Progenitor cell of endocrine pancreas (in vitro differentiated cells): Measurements from ENCODE around the gene IQGAP3. TPM values are rescaled to one million over a fixed set of nuclear protein-coding genes. Genes with fewer than 3 reads are reported as not detected.
A peak's percentile ranks its signal among the peaks of the same experiment; 100 is the strongest.

Experiments used
- DNase-seq: peaks from one replicate; pipeline ENCODE4 v3.0.0; 2021; ENCODE audit warnings: low spot score; ENCODE audit not compliant: unreplicated experiment
- H3K27ac Mint-ChIP-seq: 2 replicates; pipeline ENCODE4 v1.8.0; 2021; ENCODE audit warnings: mild to moderate bottlenecking, moderate library complexity, mixed read lengths
- H3K27me3 Mint-ChIP-seq: 2 replicates; pipeline ENCODE4 v1.8.0; 2021; ENCODE audit warnings: mixed read lengths
- H3K36me3 Mint-ChIP-seq: 2 replicates; pipeline ENCODE4 v1.8.0; 2022; ENCODE audit warnings: mixed read lengths; ENCODE audit not compliant: insufficient read depth
- H3K4me1 Mint-ChIP-seq: 2 replicates; pipeline ENCODE4 v1.8.0; 2021; ENCODE audit warnings: low read depth, mixed read lengths
- H3K4me3 Mint-ChIP-seq: 2 replicates; pipeline ENCODE4 v1.8.0; 2021; ENCODE audit warnings: low read depth, mild to moderate bottlenecking, moderate library complexity, mixed read lengths
- H3K9me3 Mint-ChIP-seq: 2 replicates; pipeline ENCODE4 v1.8.0; 2021; ENCODE audit warnings: low read depth, mixed read lengths
- total RNA-seq: library from RNA; stranded (reverse); gene quantifications from 2 replicates; pipeline ENCODE4 v1.2.1, GENCODE V29; 2021
- TF ChIP-seq, protein P1 (sequence below): fragments of 200-600 bp; sonication (generic); IDR thresholded peaks from one replicate; pipeline ENCODE4 v1.5.0; 2021; ENCODE audit warnings: antibody characterized with exemption, mild to moderate bottlenecking; ENCODE audit not compliant: unreplicated experiment

Gene IQGAP3
- total RNA-seq, 1 donor from 2014 or later: 29.6 TPM

DNA sequence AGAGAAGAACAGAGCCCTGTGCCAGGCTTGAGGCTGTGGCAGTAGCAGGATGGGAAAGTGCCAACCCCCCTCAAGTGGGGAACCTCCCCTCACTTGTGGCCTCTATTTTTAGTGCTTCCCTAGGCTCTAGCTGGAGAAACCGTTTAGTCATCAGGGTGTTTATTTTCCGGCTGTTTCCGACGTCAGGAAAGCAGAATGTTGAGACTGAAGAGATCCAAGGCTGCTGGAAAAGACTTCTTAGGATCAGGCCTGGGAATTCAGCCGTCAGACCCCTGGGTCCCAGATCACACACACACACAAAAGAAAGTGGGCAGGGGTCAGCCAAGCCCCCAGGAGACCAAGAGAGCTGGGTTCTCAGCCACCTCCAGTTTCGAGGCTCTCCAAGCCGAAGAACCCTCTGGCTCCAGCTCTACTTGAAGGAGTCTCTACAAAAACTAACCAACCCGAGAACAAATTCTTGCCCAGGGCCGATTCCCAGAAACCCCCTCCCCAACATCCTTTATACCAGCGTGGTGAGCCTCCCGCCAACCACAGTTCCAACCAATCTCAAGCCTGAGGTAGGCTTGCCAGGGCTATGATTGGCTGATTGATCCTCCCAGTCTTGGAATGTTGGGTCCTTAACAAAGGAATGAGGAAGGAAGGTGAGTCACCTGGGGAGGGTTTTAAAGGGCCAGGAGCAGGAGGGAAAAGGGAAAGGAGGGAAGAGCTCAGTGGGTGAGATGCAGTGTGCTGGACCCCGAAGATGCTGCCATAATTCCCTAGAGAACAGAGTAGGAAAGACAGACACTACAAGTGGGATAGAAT lies 69.3 kb downstream of the IQGAP3 start:
- Mint-ChIP-seq H3K36me3 (no peaks in the 10 kb centered on the region), H3K4me3 (peak overlapping the region; percentile 54), H3K27me3 (no peaks in the 10 kb centered on the region), H3K27ac (peak overlapping the region; percentile 99), H3K4me1 (peaks cover 39% of the 10 kb centered on the region), H3K9me3 (no peaks in the 10 kb centered on the region)
- no peak for DNase-seq
- TF ChIP-seq, protein P1, sequence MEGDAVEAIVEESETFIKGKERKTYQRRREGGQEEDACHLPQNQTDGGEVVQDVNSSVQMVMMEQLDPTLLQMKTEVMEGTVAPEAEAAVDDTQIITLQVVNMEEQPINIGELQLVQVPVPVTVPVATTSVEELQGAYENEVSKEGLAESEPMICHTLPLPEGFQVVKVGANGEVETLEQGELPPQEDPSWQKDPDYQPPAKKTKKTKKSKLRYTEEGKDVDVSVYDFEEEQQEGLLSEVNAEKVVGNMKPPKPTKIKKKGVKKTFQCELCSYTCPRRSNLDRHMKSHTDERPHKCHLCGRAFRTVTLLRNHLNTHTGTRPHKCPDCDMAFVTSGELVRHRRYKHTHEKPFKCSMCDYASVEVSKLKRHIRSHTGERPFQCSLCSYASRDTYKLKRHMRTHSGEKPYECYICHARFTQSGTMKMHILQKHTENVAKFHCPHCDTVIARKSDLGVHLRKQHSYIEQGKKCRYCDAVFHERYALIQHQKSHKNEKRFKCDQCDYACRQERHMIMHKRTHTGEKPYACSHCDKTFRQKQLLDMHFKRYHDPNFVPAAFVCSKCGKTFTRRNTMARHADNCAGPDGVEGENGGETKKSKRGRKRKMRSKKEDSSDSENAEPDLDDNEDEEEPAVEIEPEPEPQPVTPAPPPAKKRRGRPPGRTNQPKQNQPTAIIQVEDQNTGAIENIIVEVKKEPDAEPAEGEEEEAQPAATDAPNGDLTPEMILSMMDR: no peak

DNA sequence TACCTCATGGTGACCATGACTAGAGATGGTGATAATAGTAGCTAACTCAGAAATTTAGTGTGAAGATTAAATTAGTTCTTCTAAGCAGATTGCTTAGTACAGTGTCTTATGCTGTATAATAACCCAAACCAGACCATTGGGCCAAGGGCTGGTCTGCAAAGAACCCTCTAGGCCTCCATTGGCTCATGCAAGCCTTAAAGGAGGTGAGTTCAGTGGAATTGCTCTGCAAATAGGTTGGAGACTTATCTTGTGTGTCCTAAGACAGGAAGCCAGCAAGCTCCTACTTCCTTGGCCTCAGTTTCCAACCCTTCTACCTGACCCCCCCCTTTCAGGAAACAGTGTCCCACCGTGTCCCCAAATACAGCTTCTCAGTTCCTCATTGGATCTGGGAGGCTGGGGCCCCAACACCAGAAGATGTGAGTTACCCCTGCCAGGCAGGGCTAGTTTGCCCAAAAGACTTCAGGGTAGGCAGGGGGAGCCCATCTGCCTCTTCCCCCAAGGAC lies 69.9 kb downstream of the IQGAP3 start:
- Mint-ChIP-seq H3K9me3 (no peaks in the 10 kb centered on the region), H3K4me3 (peak overlapping the region; percentile 74), H3K27me3 (no peaks in the 10 kb centered on the region), H3K4me1 (peaks cover 39% of the 10 kb centered on the region), H3K36me3 (no peaks in the 10 kb centered on the region), H3K27ac (peak overlapping the region; percentile 99)
- TF ChIP-seq, protein P1: no peak
- no peak for DNase-seq

DNA sequence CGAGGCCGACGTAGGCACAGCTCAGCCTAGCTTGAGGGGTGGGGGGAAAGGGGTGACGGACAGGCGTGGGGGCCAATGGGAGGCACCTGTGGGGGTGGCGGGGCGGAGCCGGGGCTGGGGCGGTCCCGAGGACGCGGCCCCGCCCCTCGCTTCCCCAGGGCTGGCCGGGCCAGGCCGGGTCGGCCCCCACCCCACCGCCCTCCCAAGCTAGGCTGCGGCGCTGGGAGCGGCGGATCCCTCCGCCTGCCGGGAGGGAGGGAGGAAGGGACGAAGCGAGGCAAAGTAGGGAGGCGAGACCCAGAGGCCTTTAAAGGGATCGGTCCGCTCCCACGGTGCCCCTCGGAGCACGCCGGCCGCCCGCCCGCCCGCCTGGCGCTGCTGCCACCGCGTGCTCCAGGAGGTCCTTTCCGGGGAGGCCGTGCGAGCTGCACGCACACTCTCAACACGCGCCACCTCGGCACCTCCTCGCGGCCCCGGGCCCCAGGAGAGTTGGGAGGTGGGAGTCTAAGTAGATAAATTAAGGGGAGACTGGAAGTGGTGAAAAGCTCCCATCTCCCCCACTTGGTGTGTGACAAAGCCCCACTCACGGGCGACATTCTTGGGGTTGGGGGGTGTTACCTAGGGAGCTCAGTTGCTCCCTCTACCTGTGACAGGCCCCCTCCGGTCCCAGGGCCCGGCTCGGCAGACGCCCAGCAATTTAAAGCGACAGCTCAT lies 71.4 kb downstream of the IQGAP3 start:
- TF ChIP-seq, protein P1: peak; percentile 63
- no peaks in the 10 kb centered on the region for H3K36me3 Mint-ChIP-seq
- peak overlapping the region; percentile 97 for H3K27ac Mint-ChIP-seq
- no peaks in the 10 kb centered on the region for H3K9me3 Mint-ChIP-seq
- peak overlapping the region; percentile 86 for H3K4me3 Mint-ChIP-seq
- H3K4me1 Mint-ChIP-seq: peaks cover 50% of the 10 kb centered on the region
- DNase-seq: peak; percentile 90
- H3K27me3 Mint-ChIP-seq: no peaks in the 10 kb centered on the region

DNA sequence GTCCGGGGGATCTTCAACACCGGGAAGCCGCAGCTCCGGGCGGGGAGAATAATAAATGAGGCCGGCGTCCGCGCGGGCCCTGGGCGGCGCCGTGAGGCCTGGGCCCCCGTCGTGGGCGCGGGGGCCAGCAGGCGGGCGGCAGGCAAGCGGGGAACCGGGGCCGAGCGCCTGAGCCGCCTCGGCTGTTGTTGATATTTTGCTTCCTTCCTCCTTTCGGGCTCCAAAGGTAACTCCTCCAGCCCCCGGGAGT lies 71.9 kb downstream of the IQGAP3 start, which contains the start of gene MEF2D:
TSS of gene MEF2D (minus strand) at position 233 of the 250 bp plus-strand sequence. CDS start 17,483 bp downstream, outside the sequence.
- peak within 1 kb of the TSS; percentile 97 for H3K27ac Mint-ChIP-seq
- no peaks in the 10 kb centered on the region for H3K27me3 Mint-ChIP-seq
- DNase-seq: no peak
- peaks cover 54% of the 10 kb centered on the region for H3K4me1 Mint-ChIP-seq
- H3K4me3 Mint-ChIP-seq: peak within 1 kb of the TSS; percentile 86
- no peaks in the 10 kb centered on the region for H3K9me3 Mint-ChIP-seq
- no peaks in the 10 kb centered on the region for H3K36me3 Mint-ChIP-seq
- TF ChIP-seq, protein P1: no peak

DNA sequence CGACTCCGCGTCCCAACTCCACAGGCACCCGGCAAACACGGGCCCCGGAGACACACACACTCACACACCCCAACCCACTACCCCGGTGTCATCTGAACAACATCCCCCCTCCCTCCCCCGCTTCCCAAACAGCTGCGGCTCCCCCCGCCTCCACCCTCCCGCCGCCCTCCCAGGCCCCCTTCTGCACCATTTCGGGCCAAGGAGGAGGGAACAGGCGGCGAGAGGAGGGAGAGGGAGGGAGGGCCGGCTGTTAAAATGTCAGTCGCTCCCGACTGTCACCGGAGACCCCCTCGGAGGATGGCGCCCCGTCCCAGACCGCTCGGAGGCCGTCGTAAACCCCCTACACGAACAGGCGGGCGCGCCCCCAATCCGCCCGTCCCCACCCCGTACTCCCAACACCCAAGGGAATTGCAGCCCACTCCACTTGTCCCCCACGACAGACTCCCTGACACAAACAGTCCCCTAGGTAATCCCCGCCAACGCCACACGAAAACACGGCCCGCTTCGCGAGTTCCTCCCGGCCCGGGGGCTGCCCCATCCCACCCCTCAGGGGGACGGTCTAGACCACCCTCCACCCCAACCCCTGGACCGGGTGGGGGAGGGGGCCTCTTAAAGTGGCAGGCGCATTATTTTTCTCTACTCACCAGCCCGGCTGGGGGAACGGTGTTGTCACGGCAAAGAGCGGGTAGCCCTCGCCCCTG lies 72.4 kb downstream of the IQGAP3 start:
- no peaks in the 10 kb centered on the region for H3K27me3 Mint-ChIP-seq
- peaks cover 51% of the 10 kb centered on the region for H3K4me1 Mint-ChIP-seq
- peak overlapping the region; percentile 86 for H3K4me3 Mint-ChIP-seq
- TF ChIP-seq, protein P1: no peak
- peak; percentile 43 for DNase-seq
- peak overlapping the region; percentile 89 for H3K27ac Mint-ChIP-seq
- H3K9me3 Mint-ChIP-seq: no peaks in the 10 kb centered on the region
- no peaks in the 10 kb centered on the region for H3K36me3 Mint-ChIP-seq
